Activated CD8-positive, alpha-beta memory T cell treated with anti-CD3 and anti-CD28 coated beads for 4 hours (primary cell): Measurements from ENCODE around the gene TRAPPC2B.

ENCODE experiments used
- DNase-seq, 2 donors: peaks; one replicate each; pipeline ENCODE4 v3.0.0-alpha.2; 2020; ENCODE audit warnings: low read depth in 2 of 2

TRAPPC2B gene

GRCh38 chr19:57362997-57363687 lies at the start of gene TRAPPC2B, which contains the start of gene ZNF547:
TRAPPC2B (plus strand) TSS chr19:57363551; CDS start chr19:57364834, 1,283 bp downstream.
ZNF547 (plus strand) TSS chr19:57363551; CDS start chr19:57368556, 5,005 bp downstream.
- DNase-seq: peak; percentile 96 to 98

- no peak for DNase-seq
These were observed 49.2 kb upstream of the TRAPPC2B start for GRCh38 chr19:57314146-57314545.

GRCh38 chr19:57317503-57317902 lies 45.8 kb upstream of the TRAPPC2B start:
- DNase-seq: no peak

GRCh38 chr19:57319869-57320179 lies 43.5 kb upstream of the TRAPPC2B start:
- no peak for DNase-seq

GRCh38 chr19:57320180-57321084 lies 42.9 kb upstream of the TRAPPC2B start, which contains the start of gene ZNF543:
ZNF543 (plus strand) TSS chr19:57320472; CDS start chr19:57320854, 382 bp downstream.
- peak; percentile 84 to 89 for DNase-seq

GRCh38 chr19:57321116-57321515 lies 42.2 kb upstream of the TRAPPC2B start:
- DNase-seq: no peak

GRCh38 chr19:57321751-57322150 lies 41.6 kb upstream of the TRAPPC2B start:
- DNase-seq: no peak

- no peak for DNase-seq
These were observed 38.4 kb upstream of the TRAPPC2B start for GRCh38 chr19:57324992-57325391.

- no peak for DNase-seq
These were observed 35.4 kb upstream of the TRAPPC2B start for GRCh38 chr19:57327993-57328392.

GRCh38 chr19:57334191-57334590 lies 29.2 kb upstream of the TRAPPC2B start:
- DNase-seq: no peak

- DNase-seq: no peak
These were observed 24.5 kb upstream of the TRAPPC2B start for GRCh38 chr19:57338877-57339276.

GRCh38 chr19:57342582-57342981 lies 20.8 kb upstream of the TRAPPC2B start:
- no peak for DNase-seq

- no peak for DNase-seq
These were observed 15.2 kb upstream of the TRAPPC2B start for GRCh38 chr19:57348136-57348535.

- peak; percentile 69 to 74 for DNase-seq
These were observed 12.2 kb upstream of the TRAPPC2B start, which contains the start of gene ZNF304 for GRCh38 chr19:57350877-57351805. ZNF304 (plus strand) TSS chr19:57351271; CDS start chr19:57351665, 394 bp downstream.

GRCh38 chr19:57351867-57352266 lies 11.5 kb upstream of the TRAPPC2B start:
- DNase-seq: no peak

GRCh38 chr19:57355916-57356315 lies 7.4 kb upstream of the TRAPPC2B start:
- DNase-seq: no peak

GRCh38 chr19:57357406-57357805 lies 5.9 kb upstream of the TRAPPC2B start:
- no peak for DNase-seq

- DNase-seq: no peak
These were observed 4.1 kb upstream of the TRAPPC2B start for GRCh38 chr19:57359300-57359699.

GRCh38 chr19:57362419-57362818 lies 932 bp upstream of the TRAPPC2B start:
- no peak for DNase-seq

- no peak for DNase-seq
These were observed 384 bp downstream of the TRAPPC2B start for GRCh38 chr19:57363688-57364181.

- DNase-seq: no peak
These were observed 3.4 kb downstream of the TRAPPC2B start for GRCh38 chr19:57366776-57367175.
